ENCODE results near the gene TPSAB1. TPM values are rescaled to one million over a fixed set of nuclear protein-coding genes. Genes with fewer than 3 reads are reported as not detected.

TPSAB1 gene
- total and polyA plus RNA-seq, 4 experiments from 2014 or later, result not detected

DNA sequence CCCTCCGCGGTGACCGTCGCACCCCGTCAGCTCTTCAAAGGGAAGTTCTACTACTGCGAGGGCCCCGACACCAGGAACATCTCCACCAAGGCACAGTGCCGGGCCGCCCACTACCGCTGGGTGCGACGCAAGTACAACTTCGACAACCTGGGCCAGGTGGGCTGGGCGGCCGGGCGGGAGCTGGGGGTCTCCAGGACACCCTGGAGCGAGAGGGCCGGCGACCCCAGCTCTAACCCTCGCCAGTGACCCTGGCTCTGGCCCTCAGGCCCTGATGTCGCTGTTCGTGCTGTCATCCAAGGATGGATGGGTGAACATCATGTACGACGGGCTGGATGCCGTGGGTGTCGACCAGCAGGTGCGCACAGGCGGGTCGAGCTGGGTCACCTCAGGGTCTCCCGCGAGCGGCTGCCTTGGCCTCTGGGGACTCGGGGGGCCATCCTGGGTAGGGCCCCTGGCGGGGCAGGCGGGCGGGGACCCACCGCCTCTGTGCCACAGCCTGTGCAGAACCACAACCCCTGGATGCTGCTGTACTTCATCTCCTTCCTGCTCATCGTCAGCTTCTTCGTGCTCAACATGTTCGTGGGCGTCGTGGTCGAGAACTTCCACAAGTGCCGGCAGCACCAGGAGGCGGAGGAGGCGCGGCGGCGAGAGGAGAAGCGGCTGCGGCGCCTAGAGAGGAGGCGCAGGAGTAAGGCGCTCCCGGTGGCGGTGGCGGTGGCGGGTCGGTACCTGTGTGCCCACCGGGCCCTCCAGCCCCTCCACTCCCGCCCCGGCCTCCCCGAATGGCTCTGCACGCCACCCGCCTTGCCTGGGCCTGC, 28.8 kb upstream of the TPSAB1 start:
- DNase-seq, result no peak
- ChIA-PET CTCF (ENCODE audit: partially characterized antibody) (no interaction called here), POLR2A (ENCODE audit: partially characterized antibody) (no interaction called here)
- peaks cover 0 to 4% (median 0%) of the 10 kb centered on the region in 4 donors for H3K4me1 Mint-ChIP-seq
- no peak overlapping the region for H3K4me3 Mint-ChIP-seq
- Histone ChIP-seq H3K27me3 (ENCODE audit: insufficient read depth, low read length) (no peaks in the 10 kb centered on the region), H3K36me3 (ENCODE audit: insufficient read depth, low read length) (no peaks in the 10 kb centered on the region), H3K27ac (ENCODE audit: low read depth, low read length) (no peak overlapping the region), H3K4me1 (ENCODE audit: insufficient read depth, low read length) (no peaks in the 10 kb centered on the region), H3K4me3 (ENCODE audit: low read length in 2 of 2) (no peak overlapping the region), H3K9me3 (ENCODE audit: control insufficient read depth in 1 of 2, low read length in 2 of 2) (no peaks in the 10 kb centered on the region)
- intact Hi-C loops (cut with micrococcal nuclease), result no loop called here
- H3K27ac Mint-ChIP-seq, result no peak overlapping the region
- H3K9me3 Mint-ChIP-seq, result no peaks in the 10 kb centered on the region
- H3K36me3 Mint-ChIP-seq, result no peaks in the 10 kb centered on the region
- peaks cover 0 to 2% of the 10 kb centered on the region in 2 donors for H3K27me3 Mint-ChIP-seq

DNA sequence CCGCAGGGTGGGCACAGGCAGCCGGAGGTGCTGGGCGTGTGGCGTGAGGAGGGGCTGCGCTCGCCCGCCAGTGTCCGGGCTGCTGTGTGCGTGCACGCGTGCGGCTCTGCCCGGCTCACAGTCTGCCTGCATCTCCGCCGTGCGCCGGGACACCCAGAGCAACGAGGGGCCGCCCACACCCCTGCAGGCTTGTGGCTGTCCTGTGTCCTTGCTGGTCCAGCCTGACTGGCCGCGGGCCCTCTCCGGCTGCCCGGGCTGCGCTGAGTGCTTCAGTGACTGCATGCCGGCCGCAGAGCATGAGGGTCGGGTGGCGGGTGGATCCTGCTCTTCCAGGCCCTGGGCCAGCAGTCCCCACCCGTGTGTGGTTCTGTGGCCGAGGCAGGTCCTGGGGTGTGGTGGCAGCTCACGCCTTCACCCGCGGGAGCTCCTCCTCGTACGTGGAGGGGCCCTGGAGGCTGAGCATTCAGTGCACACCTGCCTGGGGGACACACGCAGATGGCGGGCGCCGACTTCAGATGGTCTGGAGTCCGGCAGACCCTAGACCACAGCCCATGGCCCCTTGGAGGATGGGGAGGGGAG, 27.8 kb upstream of the TPSAB1 start:
- Histone ChIP-seq H3K9me3 (ENCODE audit: control insufficient read depth in 1 of 2, low read length in 2 of 2) (no peaks in the 10 kb centered on the region), H3K27me3 (ENCODE audit: insufficient read depth, low read length) (no peaks in the 10 kb centered on the region), H3K27ac (ENCODE audit: low read depth, low read length) (no peak overlapping the region), H3K4me3 (ENCODE audit: low read length in 2 of 2) (no peak overlapping the region), H3K4me1 (ENCODE audit: insufficient read depth, low read length) (no peaks in the 10 kb centered on the region), H3K36me3 (ENCODE audit: insufficient read depth, low read length) (no peaks in the 10 kb centered on the region)
- H3K36me3 Mint-ChIP-seq, result no peaks in the 10 kb centered on the region
- H3K27me3 Mint-ChIP-seq, result peaks cover 0 to 2% of the 10 kb centered on the region in 2 donors
- no peak overlapping the region for H3K27ac Mint-ChIP-seq
- ChIA-PET POLR2A (ENCODE audit: partially characterized antibody) (no interaction called here), CTCF (ENCODE audit: partially characterized antibody) (no interaction called here)
- no peaks in the 10 kb centered on the region for H3K9me3 Mint-ChIP-seq
- no peak for DNase-seq
- H3K4me3 Mint-ChIP-seq, result no peak overlapping the region
- intact Hi-C loops (cut with micrococcal nuclease), result no loop called here
- peaks cover 0 to 4% (median 0%) of the 10 kb centered on the region in 4 donors for H3K4me1 Mint-ChIP-seq

DNA sequence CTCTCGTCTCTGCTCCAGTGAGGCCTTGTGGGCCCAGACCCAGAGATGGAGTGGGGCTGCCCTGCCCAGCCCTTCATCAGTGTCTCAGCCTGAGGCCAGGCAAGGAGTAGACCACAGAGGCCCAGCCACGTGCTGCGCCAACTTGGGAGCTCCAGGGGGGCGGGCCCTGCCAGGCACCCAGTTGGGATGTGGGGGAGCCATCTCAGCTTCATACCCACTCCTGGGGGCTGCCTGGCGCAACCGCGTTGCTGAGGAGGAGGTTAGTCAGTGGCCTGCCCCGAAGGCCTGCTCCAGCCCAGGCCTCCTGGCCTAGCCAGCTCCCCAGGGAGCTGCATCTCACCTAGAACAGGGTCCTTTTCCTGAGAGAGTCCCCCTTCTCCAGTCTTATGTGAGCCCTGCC, 27.3 kb upstream of the TPSAB1 start:
- Mint-ChIP-seq H3K4me1 (peaks cover 0 to 2% (median 0%) of the 10 kb centered on the region in 4 donors), H3K27me3 (peaks cover under 1 to 1% of the 10 kb centered on the region in 2 donors), H3K4me3 (no peak overlapping the region), H3K9me3 (no peaks in the 10 kb centered on the region), H3K27ac (no peak overlapping the region), H3K36me3 (no peaks in the 10 kb centered on the region)
- CTCF ChIA-PET (ENCODE audit: partially characterized antibody), result no interaction called here
- H3K27me3 ChIP-seq (ENCODE audit: insufficient read depth, low read length), result no peaks in the 10 kb centered on the region
- POLR2A ChIA-PET (ENCODE audit: partially characterized antibody), result no interaction called here
- DNase-seq, result no peak
- no peak overlapping the region for H3K27ac ChIP-seq (ENCODE audit: low read depth, low read length)
- H3K36me3 ChIP-seq (ENCODE audit: insufficient read depth, low read length), result no peaks in the 10 kb centered on the region
- H3K4me3 ChIP-seq (ENCODE audit: low read length in 2 of 2), result no peak overlapping the region
- no peaks in the 10 kb centered on the region for H3K4me1 ChIP-seq (ENCODE audit: insufficient read depth, low read length)
- H3K9me3 ChIP-seq (ENCODE audit: control insufficient read depth in 1 of 2, low read length in 2 of 2), result no peaks in the 10 kb centered on the region
- intact Hi-C loops (cut with micrococcal nuclease), result no loop called here

DNA sequence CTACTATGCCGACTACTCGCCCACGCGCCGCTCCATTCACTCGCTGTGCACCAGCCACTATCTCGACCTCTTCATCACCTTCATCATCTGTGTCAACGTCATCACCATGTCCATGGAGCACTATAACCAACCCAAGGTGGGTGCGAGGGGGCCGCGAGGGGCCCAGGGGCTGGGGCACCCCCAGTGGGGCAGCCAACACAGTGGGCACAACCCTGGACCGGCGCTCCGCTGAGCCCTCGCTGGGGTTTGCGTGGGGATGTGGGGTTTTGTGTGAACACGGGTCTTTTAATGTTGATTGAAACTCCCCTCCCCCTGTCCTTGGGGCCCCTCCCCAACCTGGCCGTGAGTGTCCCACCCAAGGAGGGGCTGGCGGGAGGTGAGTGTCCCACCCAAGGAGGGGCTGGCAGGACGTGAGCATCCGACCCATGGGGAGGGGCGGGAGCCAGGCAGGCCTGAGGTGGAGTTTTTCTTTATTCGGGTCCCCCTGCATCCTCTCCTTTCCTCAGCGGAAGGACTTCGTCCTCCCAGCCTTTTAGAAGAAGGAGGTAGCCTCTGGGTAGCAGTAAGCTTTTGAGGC, 26.6 kb upstream of the TPSAB1 start:
- intact Hi-C loops (cut with micrococcal nuclease), result no loop called here
- Mint-ChIP-seq H3K36me3 (no peaks in the 10 kb centered on the region), H3K27ac (no peak overlapping the region), H3K4me1 (no peaks in the 10 kb centered on the region), H3K9me3 (no peaks in the 10 kb centered on the region), H3K27me3 (peaks cover 0 to 1% of the 10 kb centered on the region in 2 donors), H3K4me3 (peak overlapping the region in 1 of 8 donors; percentile 52)
- Histone ChIP-seq H3K36me3 (ENCODE audit: insufficient read depth, low read length) (no peaks in the 10 kb centered on the region), H3K4me1 (ENCODE audit: insufficient read depth, low read length) (no peaks in the 10 kb centered on the region), H3K9me3 (ENCODE audit: control insufficient read depth in 1 of 2, low read length in 2 of 2) (no peaks in the 10 kb centered on the region), H3K27me3 (ENCODE audit: insufficient read depth, low read length) (no peaks in the 10 kb centered on the region), H3K27ac (ENCODE audit: low read depth, low read length) (no peak overlapping the region), H3K4me3 (ENCODE audit: low read length in 2 of 2) (no peak overlapping the region)
- no peak for DNase-seq
- POLR2A ChIA-PET (ENCODE audit: partially characterized antibody), result no interaction called here
- CTCF ChIA-PET (ENCODE audit: partially characterized antibody), result no interaction called here

DNA sequence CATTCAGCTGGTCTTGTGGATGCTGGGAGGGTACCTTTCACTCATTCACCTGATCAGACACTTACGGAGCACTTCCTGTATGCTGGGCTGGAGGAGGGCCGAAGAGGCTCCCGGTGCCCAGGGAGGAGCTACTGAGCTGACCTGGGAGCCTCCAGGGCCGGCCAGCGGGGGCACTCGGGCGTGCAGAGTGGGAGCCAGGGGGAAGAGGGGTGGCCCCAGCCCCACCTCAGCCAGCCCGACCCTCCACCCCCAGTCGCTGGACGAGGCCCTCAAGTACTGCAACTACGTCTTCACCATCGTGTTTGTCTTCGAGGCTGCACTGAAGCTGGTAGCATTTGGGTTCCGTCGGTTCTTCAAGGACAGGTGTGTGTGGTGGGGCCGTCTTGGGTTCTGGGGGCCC, 25.8 kb upstream of the TPSAB1 start:
- H3K4me3 Mint-ChIP-seq, result no peak overlapping the region
- H3K9me3 Mint-ChIP-seq, result no peaks in the 10 kb centered on the region
- H3K27ac Mint-ChIP-seq, result no peak overlapping the region
- no peak overlapping the region for H3K27ac ChIP-seq (ENCODE audit: low read depth, low read length)
- peaks cover 0 to 1% of the 10 kb centered on the region in 2 donors for H3K27me3 Mint-ChIP-seq
- H3K4me3 ChIP-seq (ENCODE audit: low read length in 2 of 2), result no peak overlapping the region
- no peaks in the 10 kb centered on the region for H3K4me1 Mint-ChIP-seq
- CTCF ChIA-PET (ENCODE audit: partially characterized antibody), result no interaction called here
- H3K4me1 ChIP-seq (ENCODE audit: insufficient read depth, low read length), result no peaks in the 10 kb centered on the region
- no peaks in the 10 kb centered on the region for H3K27me3 ChIP-seq (ENCODE audit: insufficient read depth, low read length)
- H3K36me3 ChIP-seq (ENCODE audit: insufficient read depth, low read length), result no peaks in the 10 kb centered on the region
- no peak for DNase-seq
- no peaks in the 10 kb centered on the region for H3K9me3 ChIP-seq (ENCODE audit: control insufficient read depth in 1 of 2, low read length in 2 of 2)
- H3K36me3 Mint-ChIP-seq, result no peaks in the 10 kb centered on the region
- POLR2A ChIA-PET (ENCODE audit: partially characterized antibody), result no interaction called here
- intact Hi-C loops (cut with micrococcal nuclease), result no loop called here

DNA sequence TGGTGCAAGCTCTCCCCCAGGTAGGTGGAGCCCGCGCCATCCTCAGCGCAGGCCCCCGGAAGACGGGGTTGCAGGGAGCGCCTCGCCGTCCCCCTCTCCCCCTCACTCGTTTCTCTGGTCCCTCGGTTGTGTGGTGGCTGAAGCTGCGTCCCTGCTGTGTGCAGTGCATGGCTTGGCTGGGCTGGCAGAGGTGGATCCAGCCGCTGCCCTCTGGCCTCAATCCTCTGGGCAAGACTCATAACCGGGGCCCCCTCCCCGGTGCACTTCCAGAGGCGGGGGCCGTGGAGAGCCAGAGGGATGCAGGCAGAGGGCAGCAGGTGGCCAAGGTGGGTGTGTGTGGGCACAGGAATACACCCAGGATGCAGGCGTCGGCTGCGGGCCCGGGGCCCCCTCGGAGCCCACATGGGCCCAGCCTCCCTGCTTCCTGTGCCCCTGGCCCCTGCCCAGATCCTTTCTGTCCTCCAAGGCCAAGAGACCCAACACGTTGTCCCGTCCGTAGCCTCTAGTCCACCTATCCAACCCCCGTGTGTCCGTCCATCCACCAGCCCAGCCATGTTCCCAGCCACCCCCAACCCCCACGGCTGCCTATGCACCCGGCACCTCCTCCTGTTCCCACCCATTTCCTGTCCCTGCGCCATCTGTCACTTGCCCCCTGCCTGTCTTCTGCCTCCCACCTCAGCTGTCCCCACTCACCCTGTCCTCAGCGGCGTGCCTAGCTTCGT, 24.8 kb upstream of the TPSAB1 start:
- no peaks in the 10 kb centered on the region for H3K4me1 Mint-ChIP-seq
- H3K4me1 ChIP-seq (ENCODE audit: insufficient read depth, low read length), result no peaks in the 10 kb centered on the region
- CTCF ChIA-PET (ENCODE audit: partially characterized antibody), result no interaction called here
- POLR2A ChIA-PET (ENCODE audit: partially characterized antibody), result no interaction called here
- H3K4me3 ChIP-seq (ENCODE audit: low read length in 2 of 2), result no peak overlapping the region
- DNase-seq, result no peak
- intact Hi-C loops (cut with micrococcal nuclease), result no loop called here
- H3K27me3 ChIP-seq (ENCODE audit: insufficient read depth, low read length), result no peaks in the 10 kb centered on the region
- peaks cover 0 to 1% of the 10 kb centered on the region in 2 donors for H3K27me3 Mint-ChIP-seq
- H3K4me3 Mint-ChIP-seq, result no peak overlapping the region
- H3K36me3 Mint-ChIP-seq, result no peaks in the 10 kb centered on the region
- H3K36me3 ChIP-seq (ENCODE audit: insufficient read depth, low read length), result no peaks in the 10 kb centered on the region
- no peak overlapping the region for H3K27ac Mint-ChIP-seq
- H3K9me3 Mint-ChIP-seq, result no peaks in the 10 kb centered on the region
- no peaks in the 10 kb centered on the region for H3K9me3 ChIP-seq (ENCODE audit: control insufficient read depth in 1 of 2, low read length in 2 of 2)
- H3K27ac ChIP-seq (ENCODE audit: low read depth, low read length), result no peak overlapping the region

DNA sequence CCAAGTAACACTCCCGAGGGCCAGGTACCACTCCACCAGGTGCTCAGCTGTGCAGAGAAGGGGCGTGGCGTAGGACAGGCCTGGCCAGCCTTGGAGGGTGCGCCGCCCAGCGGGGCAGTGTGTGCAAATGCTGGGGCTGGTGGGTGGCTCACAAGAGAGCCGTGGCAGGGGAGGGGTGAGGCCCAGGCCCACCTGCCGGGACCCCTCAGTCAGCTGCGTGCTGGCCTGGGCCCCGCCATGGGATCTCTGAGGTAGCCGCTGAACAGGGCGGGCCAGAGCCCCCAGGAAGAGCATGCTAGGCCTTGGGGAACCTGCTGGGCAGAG, 24.2 kb upstream of the TPSAB1 start:
- Histone ChIP-seq H3K9me3 (ENCODE audit: control insufficient read depth in 1 of 2, low read length in 2 of 2) (no peaks in the 10 kb centered on the region), H3K4me1 (ENCODE audit: insufficient read depth, low read length) (no peaks in the 10 kb centered on the region), H3K27me3 (ENCODE audit: insufficient read depth, low read length) (no peaks in the 10 kb centered on the region), H3K4me3 (ENCODE audit: low read length in 2 of 2) (no peak overlapping the region), H3K27ac (ENCODE audit: low read depth, low read length) (no peak overlapping the region), H3K36me3 (ENCODE audit: insufficient read depth, low read length) (no peaks in the 10 kb centered on the region)
- no peak for DNase-seq
- intact Hi-C loops (cut with micrococcal nuclease), result no loop called here
- Mint-ChIP-seq H3K4me3 (no peak overlapping the region), H3K4me1 (no peaks in the 10 kb centered on the region), H3K9me3 (no peaks in the 10 kb centered on the region), H3K27me3 (peaks cover 0 to 1% of the 10 kb centered on the region in 2 donors), H3K27ac (no peak overlapping the region), H3K36me3 (no peaks in the 10 kb centered on the region)
- POLR2A ChIA-PET (ENCODE audit: partially characterized antibody), result no interaction called here
- CTCF ChIA-PET (ENCODE audit: partially characterized antibody), result no interaction called here
